Bronchial epithelial cell (primary cell): Measurements from ENCODE around the gene SF3B6. TPM values are rescaled to one million over a fixed set of nuclear protein-coding genes. Genes with fewer than 3 reads are reported as not detected.
"Not testable (repeated sequence)": the region's sequence is repeated elsewhere in the genome, so short reads cannot be mapped to it uniquely, and the experiment has no call there.

ENCODE experiments used
- DNase-seq: peaks from one replicate; pipeline ENCODE4 v3.0.0-alpha.2; 2010; ENCODE audit warnings: low read depth
- FAIRE-seq: peaks from 2 replicates; lab custom pipeline; 2011; peaks lifted over from hg19 to GRCh38; lab: Jason Lieb, UNC
- H3K27me3 ChIP-seq: 2 replicates; pipeline ENCODE4 v1.5.1; 2011; ENCODE audit warnings: low read length; ENCODE audit not compliant: control insufficient read depth, insufficient read depth
- H3K36me3 ChIP-seq: 2 replicates; pipeline ENCODE4 v1.5.1; 2011; ENCODE audit warnings: low read length; ENCODE audit not compliant: control insufficient read depth, insufficient read depth
- H3K4me3 ChIP-seq: 2 replicates; pipeline ENCODE4 v1.5.1; 2011; ENCODE audit warnings: mild to moderate bottlenecking, low read depth, low read length, control low read depth
- total RNA-seq: library from RNA; depleted of rRNA; stranded (reverse); fragments of >200 nt; gene quantifications from 2 replicates; pipeline ENCODE4 v1.2.1, GENCODE V29; 2014
- TF ChIP-seq, protein P1 (sequence below): IDR thresholded peaks from 2 replicates; pipeline ENCODE4 v1.5.1; 2011; ENCODE audit warnings: mild to moderate bottlenecking, moderate library complexity, low read length, control low read depth, inconsistent platforms; ENCODE audit not compliant: insufficient read depth, severe bottlenecking

Gene SF3B6
- total RNA-seq, 1 donor from 2014 or later = 202 TPM

DNA sequence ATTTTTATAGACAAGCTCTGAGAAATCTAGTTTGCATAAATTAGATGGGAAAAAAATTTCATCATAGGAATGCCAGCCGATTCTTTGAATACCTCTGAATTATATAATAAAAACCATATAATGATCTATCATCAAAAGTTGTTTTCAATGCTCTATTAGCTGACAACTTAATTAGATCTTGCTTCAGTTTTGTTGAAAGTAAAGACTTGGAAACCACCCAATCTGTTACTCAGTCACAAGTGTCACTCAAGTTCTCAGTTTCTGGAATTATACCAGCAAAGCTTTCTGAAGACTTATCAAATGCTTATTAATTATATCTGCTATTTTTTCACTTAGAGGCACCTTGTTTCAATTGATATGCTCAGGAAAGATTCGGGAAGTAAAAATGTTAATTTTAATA, 25.9 kb upstream of the SF3B6 start:
- Histone ChIP-seq H3K36me3 (no peaks in the 10 kb centered on the region), H3K4me3 (no peak overlapping the region), H3K27me3 (no peaks in the 10 kb centered on the region)
- FAIRE-seq (no peak), DNase-seq (no peak)
- TF ChIP-seq, protein P1, sequence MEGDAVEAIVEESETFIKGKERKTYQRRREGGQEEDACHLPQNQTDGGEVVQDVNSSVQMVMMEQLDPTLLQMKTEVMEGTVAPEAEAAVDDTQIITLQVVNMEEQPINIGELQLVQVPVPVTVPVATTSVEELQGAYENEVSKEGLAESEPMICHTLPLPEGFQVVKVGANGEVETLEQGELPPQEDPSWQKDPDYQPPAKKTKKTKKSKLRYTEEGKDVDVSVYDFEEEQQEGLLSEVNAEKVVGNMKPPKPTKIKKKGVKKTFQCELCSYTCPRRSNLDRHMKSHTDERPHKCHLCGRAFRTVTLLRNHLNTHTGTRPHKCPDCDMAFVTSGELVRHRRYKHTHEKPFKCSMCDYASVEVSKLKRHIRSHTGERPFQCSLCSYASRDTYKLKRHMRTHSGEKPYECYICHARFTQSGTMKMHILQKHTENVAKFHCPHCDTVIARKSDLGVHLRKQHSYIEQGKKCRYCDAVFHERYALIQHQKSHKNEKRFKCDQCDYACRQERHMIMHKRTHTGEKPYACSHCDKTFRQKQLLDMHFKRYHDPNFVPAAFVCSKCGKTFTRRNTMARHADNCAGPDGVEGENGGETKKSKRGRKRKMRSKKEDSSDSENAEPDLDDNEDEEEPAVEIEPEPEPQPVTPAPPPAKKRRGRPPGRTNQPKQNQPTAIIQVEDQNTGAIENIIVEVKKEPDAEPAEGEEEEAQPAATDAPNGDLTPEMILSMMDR = no peak

DNA sequence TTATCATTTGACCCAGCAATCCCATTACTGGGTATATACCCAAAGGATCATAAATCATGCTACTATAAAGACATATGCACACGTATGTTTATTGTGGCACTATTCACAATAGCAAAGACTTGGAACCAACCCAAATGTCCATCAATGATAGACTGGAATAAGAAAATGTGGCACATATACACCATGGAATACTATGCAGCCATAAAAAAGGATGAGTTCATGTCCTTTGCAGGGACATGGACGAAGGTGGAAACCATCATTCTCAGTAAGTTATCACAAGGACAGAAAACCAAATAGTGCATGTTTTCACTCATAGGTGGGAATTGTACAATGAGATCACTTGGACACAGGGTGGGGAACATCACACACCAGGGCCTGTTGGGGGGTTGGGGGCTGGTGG, 24.6 kb upstream of the SF3B6 start:
- H3K36me3 ChIP-seq, H3K4me3 ChIP-seq, FAIRE-seq: not testable (repeated sequence)

GRCh38 chr2:24095171-24095677, 19.1 kb upstream of the SF3B6 start:
- FAIRE-seq, H3K36me3 ChIP-seq, DNase-seq, H3K27me3 ChIP-seq, H3K4me3 ChIP-seq: not testable (repeated sequence)

More for the DNA sequence above, 24.6 kb upstream of the SF3B6 start:
- DNase-seq, H3K27me3 ChIP-seq: not testable (repeated sequence)

DNA sequence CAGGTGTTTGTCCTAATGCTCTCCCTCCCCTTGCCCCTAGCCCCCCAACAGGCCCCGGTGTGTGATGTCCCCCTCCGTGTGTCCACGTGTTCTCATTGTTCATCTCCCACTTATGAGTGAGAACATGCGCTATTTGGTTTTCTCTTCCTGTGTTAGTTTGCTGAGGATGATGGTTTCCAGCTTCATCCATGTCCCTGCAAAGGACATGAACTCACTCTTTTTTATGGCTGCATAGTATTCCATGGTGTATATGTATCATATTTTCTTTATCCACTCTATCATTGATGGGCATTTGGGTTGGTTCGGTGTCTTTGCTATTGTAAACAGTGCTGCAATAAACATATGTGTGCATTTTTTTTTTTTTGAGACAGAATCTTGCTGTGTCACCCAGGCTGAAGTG, 17.1 kb upstream of the SF3B6 start:
- not testable (repeated sequence) for FAIRE-seq, H3K36me3 ChIP-seq, H3K4me3 ChIP-seq

GRCh38 chr2:24088821-24089359, 12.8 kb upstream of the SF3B6 start:
- FAIRE-seq (no peak), DNase-seq (no peak)
- Histone ChIP-seq H3K27me3 (no peaks in the 10 kb centered on the region), H3K36me3 (no peaks in the 10 kb centered on the region), H3K4me3 (no peak overlapping the region)
- TF ChIP-seq, protein P1 = no peak

More for the DNA sequence above, 17.1 kb upstream of the SF3B6 start:
- DNase-seq, H3K27me3 ChIP-seq: not testable (repeated sequence)

DNA sequence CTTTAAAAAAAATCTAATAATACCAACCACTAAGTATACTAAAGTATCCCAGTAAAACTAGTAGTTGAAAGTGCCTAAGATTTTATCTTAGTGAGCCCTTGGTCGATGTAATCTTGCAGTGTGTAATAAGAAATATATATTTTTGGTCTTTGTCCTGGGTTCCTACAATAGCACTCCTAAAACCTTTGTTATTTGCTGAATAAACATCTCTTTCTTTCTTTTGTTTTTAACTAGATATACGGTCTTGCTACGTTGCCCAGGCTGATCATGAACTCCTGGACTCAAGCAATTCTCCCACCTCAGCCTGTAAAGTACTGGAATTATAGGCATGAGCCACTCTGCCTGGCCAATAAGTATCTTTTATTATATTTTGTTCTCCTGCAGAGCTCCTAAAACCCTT, 10.9 kb upstream of the SF3B6 start:
- TF ChIP-seq, protein P1 = no peak
- Histone ChIP-seq H3K27me3 (no peaks in the 10 kb centered on the region), H3K36me3 (peaks cover 10% of the 10 kb centered on the region), H3K4me3 (no peak overlapping the region)
- DNase-seq (no peak), FAIRE-seq (no peak)

- no peak for DNase-seq
- no peak for FAIRE-seq
- TF ChIP-seq, protein P1 = no peak
Observed at GRCh38 chr2:24086241-24086640, 10.1 kb upstream of the SF3B6 start.

More at GRCh38 chr2:24086241-24086640, 10.1 kb upstream of the SF3B6 start:
- Histone ChIP-seq H3K27me3 (no peaks in the 10 kb centered on the region), H3K36me3 (peaks cover 10% of the 10 kb centered on the region), H3K4me3 (no peak overlapping the region)
